ENCODE data around the gene MOBP.
"Not testable (repeated sequence)": the region's sequence is repeated elsewhere in the genome, so short reads cannot be mapped to it uniquely, and the experiment has no call there.

The MOBP gene

DNA sequence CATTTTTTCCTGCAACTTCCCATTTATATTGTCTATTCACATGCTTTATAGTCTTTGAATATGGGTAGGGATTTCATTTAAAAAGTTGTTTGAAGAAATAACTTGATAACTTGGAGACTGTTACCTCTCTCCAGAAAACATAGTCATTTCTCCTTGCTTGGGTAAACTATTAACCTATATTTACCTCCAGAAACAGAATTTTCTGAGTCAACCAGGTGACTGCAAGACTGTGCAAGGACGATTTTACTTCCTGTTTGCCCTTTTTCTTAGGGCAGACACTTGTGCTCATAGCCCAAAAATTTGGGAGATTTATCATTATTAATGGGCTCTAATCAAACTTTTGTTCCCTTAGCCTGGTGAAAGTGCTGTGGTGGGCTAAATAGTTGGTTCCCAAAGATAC, 14.3 kb upstream of the MOBP start:
- DNase-seq: no peak

DNA sequence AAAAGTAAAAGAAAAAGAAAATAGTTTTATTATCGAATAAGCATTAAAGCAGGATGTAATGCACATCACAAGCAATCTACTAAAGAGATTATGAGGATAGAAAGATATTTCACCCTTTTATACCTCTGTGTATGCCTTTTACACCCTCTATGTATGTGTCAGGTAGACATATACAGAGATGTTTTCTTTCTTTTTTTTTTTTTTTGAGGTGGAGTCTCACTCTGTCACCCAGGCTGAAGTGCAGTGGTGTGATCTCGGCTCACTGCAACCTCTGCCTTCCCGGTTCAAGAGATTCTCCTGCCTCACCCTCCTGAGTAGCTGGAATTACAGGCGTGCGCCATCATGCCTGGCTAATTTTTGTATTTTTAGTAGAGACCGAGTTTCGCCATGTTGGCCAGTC, 13.6 kb upstream of the MOBP start:
- DNase-seq: not testable (repeated sequence)

DNA sequence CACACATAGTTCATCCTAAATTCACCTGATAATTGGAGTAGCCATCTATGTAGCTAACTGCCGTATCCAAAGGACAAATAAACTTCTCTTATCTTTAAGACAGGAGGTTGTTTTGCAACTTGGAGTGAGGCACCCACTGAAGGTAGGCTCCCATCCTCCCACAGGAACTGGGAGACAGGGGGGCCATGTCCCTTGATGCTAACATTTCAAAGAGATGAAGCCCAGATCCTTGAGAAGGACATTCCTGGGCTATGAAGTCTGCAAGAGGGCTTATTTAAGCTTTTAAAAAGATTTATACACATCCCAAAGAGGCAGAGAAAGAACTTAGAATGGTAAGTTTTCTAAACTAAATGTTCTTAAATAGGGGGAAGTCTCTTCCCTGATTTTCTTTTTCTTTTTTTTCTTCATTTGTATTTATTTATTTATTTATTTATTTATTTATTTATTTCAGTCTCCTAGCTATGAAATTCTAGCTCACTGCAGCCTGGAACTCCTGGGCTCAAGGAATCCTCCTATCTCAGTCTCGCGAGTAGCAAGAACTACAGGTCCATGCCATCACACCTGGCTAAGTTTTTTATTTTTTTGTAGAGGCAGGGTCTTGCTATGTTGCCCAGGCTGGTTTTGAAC, 12.8 kb upstream of the MOBP start:
- DNase-seq: no peak

DNA sequence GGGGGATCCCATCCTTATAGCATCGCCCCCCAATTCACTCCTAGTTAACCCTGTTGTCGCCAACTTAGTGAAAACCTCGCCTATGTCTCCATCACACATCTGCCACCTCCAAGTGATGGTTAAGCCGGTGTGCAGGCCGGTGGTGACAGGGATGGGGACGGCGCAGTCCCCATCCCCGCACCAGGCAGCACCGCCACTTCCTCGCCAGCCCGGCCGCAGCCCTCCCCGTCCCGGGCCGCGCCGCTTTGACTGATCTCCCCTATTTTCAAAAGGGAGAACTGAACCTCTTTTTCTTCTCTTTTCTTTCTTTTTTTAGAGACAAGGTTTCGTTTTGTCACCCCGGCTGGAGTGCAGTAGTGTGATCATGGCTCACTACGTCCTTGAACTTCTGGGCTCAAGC, 11.3 kb upstream of the MOBP start:
- no peak for DNase-seq

DNA sequence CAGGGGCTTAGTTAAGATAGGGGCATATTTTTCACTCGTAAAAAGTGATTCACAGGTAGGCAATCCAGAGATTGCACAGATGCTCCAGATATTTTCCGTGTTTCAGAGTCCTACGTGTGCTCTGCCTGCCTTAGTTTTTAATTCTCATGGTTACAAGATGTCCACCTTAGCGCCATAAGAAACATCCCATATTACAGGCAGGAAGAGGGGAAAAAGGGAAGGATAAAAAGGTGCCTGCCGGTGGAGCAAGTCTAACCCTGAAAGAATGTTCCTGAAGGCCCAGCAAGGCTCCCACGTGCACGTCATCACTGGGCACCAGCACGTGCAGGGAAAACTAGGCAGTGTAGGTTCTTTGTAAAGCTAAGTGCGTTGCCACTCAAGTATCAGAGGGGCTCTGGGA, 10.1 kb upstream of the MOBP start:
- DNase-seq: no peak

DNA sequence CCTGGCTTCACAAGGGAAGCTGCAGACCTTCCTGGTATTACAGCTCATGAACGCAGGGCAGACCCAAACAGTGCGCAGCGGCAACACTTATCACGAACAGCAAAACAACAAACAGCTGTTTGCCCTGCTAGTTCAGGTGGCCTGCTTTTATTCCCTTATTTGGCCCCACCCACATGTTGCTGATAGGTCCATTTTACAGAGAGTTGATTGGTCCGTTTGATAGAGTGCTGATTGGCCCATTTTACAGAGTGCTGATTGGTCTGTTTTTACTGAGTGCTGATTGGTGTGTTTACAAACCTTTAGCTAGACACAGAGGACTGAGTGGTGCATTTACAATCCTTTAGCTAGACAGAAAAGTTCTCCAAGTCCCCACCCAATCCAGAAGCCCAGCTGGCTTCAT, 8.9 kb upstream of the MOBP start:
- not testable (repeated sequence) for DNase-seq

DNA sequence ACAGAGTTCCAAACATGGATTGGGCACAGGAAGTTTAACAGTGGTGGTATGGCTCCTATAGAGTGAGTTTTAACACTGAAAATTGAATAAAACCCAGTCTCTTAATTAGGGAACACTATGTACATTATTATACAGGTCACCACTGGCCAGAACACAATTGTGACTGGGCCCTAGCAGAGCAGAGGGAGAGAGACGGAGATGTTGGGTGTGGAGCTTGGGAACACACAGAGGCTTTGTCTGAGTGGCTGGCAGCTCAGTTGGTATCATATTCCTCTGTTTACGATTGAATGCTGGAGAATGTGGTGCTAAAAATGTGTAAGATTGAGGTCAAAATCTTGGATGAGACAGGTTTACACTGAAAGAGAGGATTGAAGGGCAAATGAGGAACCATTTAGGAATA, 6.8 kb upstream of the MOBP start:
- no peak for DNase-seq

DNA sequence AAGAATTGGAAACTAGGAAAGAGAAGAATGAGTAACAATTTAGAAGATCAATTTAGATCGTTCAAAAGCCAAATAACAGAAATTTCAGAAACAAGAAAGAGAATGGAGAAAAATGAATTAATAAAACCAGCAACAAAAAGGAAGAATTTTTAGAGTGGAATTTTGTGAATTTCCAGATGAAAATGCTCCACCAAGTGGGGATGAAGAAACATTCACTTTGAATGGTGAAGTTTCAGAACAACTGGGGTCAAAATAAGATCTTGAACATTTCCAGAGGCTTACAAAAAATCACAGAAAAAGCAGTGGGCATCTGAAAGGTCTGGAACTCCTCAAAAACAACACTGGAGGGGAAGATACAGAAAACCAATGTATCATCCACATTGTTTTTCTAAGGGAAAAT, 4.2 kb upstream of the MOBP start:
- DNase-seq: no peak

DNA sequence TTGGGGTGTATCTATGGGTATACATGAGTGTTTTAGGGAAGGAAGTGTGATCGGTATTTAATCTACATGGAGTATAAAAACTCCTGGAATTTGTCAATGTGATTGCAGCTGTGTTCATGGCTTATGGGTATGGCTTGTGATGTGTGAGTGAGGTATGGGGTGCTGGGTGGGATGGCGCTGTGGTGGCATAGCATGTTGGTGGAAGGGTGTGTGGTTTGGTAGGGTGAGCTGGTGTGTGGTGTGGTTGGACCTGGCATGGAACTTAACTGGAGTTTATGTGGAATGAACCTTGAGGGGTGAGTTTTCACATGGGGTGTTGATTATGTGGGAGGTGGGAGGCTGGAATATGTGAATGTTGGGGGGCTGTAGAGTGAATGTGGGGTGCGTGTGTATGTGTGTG, 492 bp upstream of the MOBP start:
- DNase-seq: no peak

DNA sequence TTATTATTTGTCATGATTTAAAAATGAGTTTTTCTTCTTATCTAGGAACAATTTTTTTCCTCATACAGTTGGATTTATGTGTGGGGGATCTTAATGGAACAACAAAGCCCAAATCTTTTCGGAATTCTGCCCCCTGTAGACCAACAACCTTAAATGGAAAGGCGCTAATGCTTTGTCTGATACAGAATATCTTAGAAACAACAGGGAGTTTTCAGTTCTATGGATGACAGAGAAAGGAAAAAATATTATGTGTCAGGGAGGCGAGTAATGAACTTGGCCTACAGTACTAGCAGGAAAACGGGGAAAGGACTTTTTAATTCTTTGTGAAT, 592 bp downstream of the MOBP start:
- DNase-seq: no peak

DNA sequence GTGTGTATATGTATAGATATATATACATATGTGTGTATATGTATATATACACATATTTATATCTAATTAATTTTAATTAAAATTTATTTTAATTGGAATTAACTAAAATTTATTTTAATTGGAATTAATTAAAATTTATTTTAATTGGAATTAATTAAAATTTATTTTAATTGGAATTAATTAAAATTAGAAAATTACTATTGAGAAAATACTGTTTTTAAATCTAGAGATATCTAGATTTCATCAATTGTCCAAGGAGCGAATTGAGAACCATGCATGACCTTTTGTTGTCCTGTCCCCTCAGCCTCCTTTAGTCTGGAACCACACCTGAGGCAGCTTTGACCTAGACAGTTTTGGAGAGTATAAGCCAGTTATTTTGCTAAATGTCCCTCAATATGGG, 1.8 kb downstream of the MOBP start:
- no peak for DNase-seq

DNA sequence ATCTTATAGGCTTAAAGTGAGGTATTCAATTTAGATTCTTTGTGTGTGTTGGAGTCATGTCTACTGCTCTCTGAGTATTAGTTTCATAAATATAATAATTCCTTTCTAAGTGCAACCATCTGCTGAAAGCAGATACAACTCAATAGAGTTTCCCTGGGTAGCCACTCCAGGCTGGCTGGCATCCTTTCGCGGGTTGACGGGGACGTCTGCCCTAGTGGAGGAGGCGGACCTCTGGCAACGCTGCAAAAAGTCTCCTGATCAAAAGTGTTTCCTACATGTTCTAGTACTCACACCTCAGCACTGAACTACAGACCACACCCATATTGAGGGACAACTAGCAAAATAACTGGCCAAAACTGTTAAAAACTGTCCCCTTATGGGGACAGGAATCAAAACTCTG, 2.5 kb downstream of the MOBP start:
- DNase-seq: no peak

DNA sequence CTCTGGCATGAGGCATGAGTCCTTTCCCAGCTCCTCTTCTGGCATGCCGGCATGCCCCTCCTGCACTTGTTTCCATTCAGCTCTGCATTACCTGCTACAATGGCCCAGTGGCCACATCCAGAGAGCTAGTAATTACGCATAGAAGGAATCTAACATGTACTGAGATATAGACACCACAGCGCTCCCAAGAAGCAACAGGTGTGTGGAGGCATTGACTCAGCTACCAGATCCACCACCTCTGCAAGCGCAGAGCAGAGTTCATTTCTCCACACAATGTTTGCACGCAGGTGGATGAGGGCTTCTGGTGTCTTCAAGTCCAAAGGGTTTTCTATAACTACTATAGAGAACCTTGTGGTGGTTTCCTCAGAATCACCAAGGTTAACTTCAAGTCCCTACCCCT, 4.2 kb downstream of the MOBP start:
- no peak for DNase-seq

DNA sequence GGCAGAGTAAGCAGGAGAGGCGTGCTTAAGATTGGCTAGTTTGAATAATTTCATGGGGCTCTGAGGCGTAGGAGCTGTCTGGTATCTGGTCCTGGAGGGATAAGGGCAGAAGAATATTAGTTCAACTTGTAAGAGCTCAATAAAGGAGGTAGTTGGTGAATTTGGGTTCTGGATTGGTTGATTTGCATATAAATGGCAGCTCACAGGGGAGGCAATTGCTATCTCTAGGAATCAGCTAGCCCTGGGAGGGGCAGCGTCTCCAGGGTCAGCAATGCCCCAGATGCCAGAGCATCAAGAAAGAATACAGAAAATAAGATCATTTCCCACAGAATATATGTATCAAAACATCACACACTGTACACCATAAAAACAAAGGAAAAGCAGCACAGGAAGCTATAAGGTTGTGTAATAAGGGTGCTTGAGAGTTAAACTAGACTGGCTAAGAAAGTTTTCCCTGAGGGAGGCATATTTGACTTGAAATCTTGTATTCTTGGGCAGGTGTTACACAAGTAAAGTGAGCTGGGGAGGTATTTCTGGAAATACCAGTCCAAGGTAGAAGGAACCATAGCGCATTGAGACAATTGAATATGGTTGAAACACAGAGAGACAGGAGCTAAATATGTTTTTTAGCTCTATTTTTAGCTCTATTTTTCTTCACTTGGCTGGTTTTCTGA, 6.1 kb downstream of the MOBP start:
- no peak for DNase-seq

DNA sequence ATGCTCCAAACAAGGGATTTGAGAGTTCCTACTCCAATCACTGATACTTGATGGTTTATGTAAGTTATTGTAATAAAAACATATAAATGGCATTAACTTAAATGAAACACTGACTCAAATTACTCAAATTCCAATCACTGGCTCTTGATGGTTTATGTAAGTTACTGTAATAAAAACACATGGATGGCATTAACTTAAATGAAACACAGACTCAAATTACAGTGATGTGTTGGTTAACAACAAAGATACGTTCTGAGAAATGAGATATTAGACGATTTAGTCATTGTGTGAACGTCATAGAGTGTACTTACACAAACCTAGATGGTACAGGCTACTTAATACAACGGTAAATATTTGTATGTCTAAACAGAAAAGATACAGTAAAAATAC, 6.6 kb downstream of the MOBP start:
- no peak for DNase-seq

DNA sequence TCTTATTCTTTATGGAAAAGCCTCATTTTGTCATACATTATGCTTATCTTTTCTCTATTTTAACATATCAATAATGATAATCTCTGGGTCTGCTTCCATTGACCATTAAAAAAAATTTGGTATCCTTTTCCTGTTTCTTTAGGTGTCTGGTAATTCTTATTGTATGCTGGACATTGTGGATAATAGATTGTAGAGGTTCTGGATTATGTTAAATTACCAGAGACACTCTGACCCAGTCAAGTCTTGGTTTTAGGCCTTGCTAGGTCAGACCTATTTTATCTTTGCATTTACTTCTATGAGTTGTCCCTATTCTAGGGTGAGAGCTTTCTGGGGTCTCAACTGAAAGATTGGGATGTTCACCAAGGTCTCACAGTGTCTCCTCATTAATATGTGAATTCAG, 9.3 kb downstream of the MOBP start:
- DNase-seq: no peak

DNA sequence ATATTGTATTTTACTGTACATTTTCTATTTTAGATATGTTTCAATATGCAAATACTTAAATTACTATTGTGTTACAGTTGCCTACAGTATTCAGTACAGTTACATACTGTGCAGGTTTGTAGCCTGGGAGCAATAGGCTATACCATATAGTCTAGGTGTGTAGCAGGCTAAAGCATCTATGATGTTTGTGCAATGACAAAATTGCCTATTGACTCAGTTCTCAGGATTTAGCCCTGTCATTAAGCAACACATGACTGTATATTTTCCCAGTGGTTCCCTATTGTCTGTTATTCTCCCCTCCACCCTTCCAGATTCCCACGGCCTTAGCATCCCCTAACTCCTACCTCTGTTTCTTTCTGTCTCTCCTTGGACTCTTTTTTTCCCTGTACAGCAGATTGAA, 10.7 kb downstream of the MOBP start:
- DNase-seq: no peak

DNA sequence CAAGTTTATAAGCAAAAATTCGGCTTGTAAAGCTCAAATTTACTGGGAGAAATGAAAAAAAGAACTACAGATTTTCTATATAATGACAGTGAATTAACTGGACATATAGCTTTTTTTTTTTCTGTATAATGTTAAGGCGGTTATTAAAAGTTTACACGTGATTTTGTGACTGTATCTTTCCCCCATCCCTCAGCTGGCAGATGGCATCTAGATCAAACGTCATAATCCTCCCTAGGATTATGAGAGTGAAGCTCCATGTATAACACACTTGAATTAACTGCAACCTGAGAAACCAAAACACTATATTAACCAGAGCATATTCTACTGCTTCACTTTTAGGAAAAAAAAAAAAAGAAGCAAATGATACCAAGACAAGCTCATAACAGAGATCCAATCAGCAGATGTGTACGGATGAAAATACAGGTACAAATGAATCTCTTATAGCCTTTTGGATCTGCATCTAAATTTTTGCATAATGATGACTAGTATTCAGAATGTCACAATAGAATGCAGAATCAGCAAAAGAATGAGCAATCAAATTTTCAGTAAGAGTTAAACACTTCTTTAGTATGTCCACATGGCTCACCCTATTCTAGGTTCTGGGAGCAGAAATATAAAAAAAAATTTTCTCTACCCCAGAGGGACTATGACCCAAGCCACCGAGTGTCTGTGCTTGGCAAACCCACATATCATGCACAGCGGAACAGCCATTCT, 12.4 kb downstream of the MOBP start:
- DNase-seq: no peak

DNA sequence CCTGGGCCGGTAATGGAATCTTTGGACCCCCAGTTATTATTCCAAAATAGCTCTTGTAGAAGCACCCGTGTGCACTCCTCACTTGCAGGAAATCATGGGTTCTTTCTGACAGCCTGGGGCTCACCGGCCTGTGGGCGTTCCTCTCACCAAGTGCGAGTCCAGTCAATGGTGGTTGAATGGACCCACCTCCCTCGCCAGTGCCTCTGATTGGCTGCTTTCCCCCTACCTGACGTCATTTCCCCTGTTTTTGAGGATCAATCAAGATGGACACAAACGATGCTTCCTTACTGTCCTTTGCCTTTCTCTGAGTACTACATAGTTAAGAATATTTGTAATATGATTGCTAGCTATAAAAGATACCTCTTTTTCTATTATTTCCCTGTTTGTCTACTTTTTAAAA, 18.1 kb downstream of the MOBP start:
- DNase-seq: no peak

DNA sequence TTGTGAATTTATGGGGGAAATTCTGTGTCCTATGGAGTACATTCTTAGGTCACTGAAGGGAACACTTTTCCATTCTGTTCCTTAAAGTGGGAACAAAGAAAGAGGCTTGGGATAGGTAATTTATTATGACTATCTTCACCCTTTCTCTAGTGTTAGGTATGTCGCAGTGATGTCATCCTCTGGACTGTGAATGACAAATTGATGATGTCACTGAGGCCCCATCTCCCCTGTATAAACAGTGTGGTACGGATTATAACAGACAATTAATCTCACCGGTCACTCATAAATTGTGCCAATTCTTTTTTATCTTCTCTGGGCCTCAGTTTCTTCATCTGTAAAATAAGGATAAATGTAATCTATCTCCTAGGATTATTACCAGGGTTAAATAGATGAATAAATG, 23.5 kb downstream of the MOBP start:
- DNase-seq: no peak

DNA sequence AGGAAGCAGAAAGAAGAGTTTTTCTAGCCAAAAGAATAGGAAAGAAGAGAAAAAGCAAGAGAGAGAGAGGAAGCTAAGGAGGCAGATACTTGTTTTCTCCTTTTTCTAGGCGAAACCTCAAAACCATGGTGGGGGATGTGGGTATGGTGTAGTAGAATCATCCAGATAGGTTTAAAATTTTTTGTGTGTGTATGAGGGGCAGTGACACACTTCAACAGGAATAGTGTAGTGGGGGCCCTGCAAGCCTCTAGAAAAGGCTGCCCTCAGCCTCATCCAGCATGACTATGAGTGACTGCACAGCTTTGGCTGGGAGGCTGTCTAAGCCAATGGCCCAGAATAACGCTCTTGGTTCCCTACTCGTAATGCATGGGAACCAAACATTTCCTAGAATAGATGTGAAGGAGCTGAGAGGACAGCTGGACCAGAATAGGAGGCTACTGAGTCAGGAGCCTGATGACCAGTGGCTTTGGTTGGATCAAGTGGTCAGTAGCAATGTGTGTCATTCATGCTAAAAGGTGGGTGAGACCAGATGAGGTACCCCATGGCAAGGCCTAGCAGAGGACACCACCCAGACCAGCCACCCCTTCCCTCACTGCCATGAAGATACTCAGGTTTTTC, 24.4 kb downstream of the MOBP start:
- no peak for DNase-seq

DNA sequence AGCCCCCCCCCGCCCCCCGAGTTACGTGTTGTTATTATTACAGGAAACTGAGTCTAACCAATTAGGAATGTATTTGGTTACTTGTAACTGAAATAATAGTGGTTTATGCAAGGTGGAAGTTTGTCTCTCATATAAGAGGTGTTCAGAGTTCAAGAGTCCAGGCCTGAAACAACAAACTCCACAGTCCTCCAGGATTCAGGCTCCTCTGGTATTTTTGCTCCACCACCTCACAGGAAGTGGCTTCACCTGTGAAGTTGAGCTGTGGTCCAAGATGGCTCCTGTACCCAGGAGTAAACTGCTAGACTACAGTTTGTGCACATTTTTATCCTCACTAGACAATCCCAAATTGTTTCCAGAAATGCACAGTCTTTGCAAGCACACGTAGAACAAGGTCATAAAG, 27.3 kb downstream of the MOBP start:
- DNase-seq: no peak

DNA sequence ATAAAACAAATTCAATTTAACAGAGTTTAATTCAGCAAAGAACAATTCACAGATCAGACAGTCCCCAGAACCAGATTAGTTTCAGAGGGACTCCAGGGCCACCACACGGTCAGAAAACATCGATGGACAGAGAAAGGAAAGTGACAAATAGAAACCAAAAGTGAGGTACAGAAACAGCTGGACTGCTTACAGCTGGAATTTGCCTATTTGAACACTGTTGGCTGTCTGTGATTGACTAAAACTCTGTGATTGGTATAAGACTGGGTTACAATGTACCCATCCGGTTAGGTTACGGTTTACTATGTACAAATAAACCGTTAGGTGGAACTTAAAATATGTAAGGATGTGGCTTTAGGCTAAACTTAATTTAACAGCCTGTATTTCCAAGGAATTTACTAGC, 30.3 kb downstream of the MOBP start:
- DNase-seq: no peak

DNA sequence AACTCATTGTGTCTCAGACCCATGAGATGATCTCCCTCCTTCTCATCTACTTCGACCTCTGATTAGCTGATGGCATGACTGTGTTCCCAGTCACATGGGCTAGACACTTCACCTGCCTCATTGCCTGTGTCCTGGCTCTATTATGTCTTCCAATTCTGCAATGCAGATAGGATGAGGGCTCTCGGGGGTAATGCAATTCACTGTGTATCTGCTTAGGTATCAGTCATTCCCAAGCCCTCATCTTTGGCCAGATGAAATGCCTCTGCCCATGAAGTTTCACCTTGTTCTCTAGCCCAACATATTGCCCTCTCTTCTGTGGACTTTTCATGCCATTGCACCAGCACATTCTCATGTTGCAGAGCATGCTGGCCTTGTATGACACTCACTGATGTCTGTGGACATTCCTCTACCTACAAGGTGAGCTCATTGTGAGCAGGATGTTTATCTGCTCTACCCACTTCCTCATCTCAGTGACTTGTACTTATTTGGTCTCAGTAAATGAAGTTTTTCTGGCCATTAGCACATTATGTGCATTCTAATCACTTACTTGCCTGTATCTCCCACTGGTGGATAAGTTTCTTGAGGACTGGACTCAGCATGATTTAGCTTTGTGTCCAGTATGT, 32.3 kb downstream of the MOBP start:
- DNase-seq: no peak

Data from fibroblast of skin of right quadriceps (primary cell).